IPS-NIHi7 (cell line): ENCODE measurements around the gene SECTM1.
"Not testable (repeated sequence)": the region's sequence is repeated elsewhere in the genome, so short reads cannot be mapped to it uniquely, and the experiment has no call there.

Experiments
- DNase-seq: peaks from one replicate; pipeline ENCODE4 v3.0.0; 2012; ENCODE audit warnings: mixed read lengths; ENCODE audit errors: extremely low spot score

The SECTM1 gene

DNA sequence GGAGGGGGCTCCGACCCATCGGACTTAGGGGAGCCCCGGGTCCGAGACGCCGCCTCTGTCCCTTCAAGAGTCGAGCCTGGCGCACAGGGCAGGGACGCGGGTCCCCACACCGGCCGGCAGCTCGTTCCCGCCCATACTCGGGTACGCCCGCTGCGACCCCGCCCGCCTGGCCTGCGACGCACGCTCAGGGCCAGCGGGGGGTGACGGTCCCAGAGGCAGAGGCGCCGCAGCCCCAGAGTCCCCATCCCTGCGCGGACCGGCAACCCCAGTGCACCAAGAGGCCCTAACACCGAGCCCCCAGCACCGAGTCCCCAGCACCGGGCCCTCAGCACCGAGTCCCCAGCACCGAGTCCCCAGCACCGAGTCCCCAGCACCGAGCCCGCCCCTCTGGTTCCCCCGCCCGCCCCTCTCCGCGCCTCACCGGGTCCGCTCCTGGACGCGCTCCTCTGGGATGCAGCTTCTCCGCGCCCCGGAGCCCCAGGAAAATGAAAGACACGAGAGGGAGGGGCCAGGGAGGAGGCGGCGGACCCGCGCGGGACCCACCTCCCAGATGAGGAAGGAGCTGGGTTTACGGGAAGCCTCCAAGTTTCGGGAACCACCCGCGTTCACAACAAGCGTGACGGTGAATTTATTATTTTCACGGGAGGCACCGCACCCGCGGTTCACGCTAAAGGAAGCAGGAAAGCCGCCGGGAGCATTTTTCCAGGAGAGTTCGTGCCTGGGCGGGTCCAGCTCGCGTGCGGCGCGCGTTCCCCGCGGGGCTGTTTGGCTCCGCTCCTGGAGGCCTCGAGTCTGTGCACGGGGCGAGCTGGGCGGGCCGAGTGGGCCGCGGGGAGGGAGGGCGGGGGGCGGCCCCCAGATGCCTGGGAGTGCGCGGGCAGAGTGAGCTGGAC is at the start of gene SECTM1:
Gene SECTM1, minus strand, starts transcription at position 488 of the 893 bp plus-strand sequence. CDS start 6,526 bp downstream, outside the sequence.
- DNase-seq, result no peak

DNA sequence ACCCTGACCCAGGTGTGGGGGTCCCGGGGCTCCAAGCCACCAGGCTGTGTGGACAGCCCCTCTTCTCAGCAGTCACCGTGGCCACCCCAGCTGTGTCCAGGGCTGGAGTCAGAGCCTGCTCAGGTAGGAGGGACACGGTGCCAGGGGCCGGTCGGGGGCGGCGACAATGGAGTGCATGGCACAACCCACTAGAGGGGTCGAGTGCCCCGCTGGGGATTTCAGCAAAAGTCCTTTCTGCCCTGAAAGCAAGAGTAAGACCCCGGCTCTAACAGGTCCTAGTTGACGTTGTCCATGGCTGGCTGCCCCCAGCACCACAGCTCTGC is 49.3 kb upstream of the SECTM1 start:
- DNase-seq, result no peak

DNA sequence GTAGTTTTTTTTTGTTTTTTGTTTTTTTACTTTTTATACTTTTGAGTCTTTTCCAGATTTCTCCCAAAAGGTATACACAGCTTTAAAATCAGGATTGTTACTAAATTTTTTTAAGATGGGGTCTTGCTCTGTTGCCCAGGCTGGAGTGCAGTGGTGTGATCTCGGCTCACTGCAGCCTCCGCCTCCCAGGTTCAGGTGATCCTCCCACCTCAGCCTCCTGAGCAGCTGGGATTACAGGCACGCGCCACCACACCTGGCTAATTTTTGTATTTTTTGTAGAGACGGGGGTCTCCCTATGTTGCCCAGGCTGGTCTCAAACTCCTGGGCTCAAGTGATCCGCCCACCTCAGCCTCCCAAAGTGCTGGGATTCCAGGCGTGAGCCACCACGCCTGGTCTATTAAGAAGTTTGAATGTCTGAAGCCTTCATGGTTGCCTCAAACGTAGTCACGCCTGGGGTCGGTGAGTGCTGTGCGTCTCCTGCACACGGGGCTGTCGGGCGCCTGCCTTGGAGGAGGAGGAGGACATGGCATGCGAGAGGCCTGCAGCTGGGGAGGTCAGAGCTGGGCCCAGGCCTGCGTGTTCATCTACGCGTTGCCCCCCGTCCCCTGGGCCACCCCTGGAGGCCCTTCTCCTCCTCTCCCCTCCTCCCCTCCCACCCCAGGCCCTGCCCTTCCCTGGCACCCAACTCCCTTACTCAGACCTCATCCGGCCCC is 48.8 kb upstream of the SECTM1 start:
- DNase-seq, result not testable (repeated sequence)

DNA sequence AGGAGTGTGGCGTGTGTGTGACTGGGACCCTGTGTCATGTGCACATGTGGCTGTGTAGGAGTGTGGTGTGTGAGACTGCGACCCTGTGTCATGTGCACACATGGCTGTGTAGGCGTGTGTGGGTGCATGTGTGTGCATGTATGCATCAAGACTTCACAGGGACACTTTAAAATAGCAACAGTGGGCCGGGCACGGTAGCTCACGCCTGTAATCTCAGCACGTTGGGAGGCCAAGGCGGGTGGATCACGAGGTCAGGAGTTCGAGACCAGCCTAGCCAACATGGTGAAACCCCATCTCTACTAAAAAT is 48.1 kb upstream of the SECTM1 start:
- not testable (repeated sequence) for DNase-seq

- DNase-seq, result no peak
Observed at GRCh38 chr17:82380860-82381702, 47.5 kb upstream of the SECTM1 start.

GRCh38 chr17:82378741-82379021 is 45.1 kb upstream of the SECTM1 start:
- no peak for DNase-seq

GRCh38 chr17:82377924-82378740 is 44.6 kb upstream of the SECTM1 start:
- no peak for DNase-seq

DNA sequence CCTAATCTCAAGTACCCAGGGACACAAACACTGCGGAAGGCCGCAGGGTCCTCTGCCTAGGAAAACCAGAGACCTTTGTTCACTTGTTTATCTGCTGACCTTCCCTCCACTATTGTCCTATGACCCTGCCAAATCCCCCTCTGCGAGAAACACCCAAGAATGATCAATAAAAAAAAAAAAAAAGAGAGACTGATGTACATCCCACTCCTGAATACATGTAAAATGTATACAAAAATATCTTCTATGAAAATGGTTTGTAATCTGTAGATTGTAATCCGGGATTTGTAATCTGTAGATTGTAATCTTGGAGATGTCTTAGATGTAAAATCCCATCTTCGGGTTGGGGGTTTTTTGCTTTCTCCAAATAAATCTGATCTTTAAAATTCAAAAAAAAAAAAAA is 43.7 kb upstream of the SECTM1 start:
- not testable (repeated sequence) for DNase-seq

GRCh38 chr17:82376042-82376730 is 42.6 kb upstream of the SECTM1 start:
- no peak for DNase-seq

- no peak for DNase-seq
Observed at GRCh38 chr17:82375359-82376041, 41.9 kb upstream of the SECTM1 start.

- DNase-seq, result no peak
Observed at GRCh38 chr17:82374626-82375331, 41.2 kb upstream of the SECTM1 start.

GRCh38 chr17:82373731-82374625 is 40.4 kb upstream of the SECTM1 start:
- DNase-seq, result no peak

- DNase-seq, result not testable (repeated sequence)
Observed at GRCh38 chr17:82373072-82373452, 39.5 kb upstream of the SECTM1 start.

GRCh38 chr17:82372249-82373071 is 38.9 kb upstream of the SECTM1 start:
- DNase-seq, result no peak

GRCh38 chr17:82371333-82372248 is 38.0 kb upstream of the SECTM1 start, which contains the start of gene UTS2R:
UTS2R (plus strand) TSS chr17:82371765; CDS start chr17:82374325, 2,560 bp downstream.
- DNase-seq, result peak; percentile 52

DNA sequence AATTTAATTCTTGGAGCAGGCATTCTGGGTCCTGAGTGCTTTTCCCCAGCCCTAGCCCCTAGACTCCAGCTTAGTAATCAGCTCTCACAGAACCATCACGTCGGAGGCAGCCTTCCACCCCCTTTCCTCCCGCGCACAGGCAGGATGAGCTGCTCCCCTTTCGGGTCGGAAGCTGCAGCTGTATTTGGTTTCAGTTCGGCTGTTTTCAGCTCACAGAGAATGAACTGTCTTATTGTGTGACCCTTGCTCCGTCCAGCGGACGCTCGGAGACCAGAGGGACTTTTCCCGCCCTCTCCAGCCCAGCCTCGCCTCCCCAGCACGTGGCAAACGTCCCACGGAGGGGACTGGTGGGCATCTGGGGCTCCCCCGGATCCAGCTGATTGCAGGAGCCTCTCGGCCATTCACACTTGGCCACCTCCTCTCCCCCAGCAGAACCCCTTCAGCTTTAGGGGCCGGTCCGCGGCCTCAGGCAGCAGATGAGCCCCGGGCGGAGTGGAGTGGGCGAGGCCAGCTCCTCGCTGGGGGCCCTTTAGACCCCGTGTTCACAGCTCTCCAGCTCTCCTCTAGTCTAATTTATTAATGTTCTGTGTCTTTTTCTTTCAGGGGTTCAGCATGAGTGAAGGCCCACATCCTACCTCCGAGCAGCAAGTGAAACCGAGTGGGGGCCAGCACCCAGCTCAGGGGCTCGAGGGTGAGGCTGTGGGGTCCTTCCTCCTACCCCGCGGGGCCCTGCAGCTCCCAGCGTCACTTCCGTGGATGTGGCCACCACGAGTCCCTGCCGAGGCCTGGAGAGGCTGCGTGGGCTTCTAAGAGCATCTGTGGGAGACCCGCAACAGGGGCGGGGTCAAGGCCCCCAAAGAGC is 37.1 kb upstream of the SECTM1 start:
- no peak for DNase-seq
